Sigmoid colon (tissue), 7 donors: Measurements from ENCODE around the gene JKAMP. TPM values are rescaled to one million over a fixed set of nuclear protein-coding genes. Genes with fewer than 3 reads are reported as not detected.

Experiments used
- DNase-seq: peaks from one replicate; pipeline ENCODE4 v3.0.0-alpha.2; 2019
- H3K27ac ChIP-seq, 4 donors: fragments of 200-600 bp; sonication (generic); one replicate each; pipeline ENCODE4 v1.5.1; 2016 to 2019; ENCODE audit warnings: mild to moderate bottlenecking in 1 of 4
- H3K27me3 ChIP-seq, 3 donors: fragments of 200-600 bp; sonication (generic); one replicate each; pipeline ENCODE4 v1.5.1; 2019; ENCODE audit warnings: mild to moderate bottlenecking in 1 of 3
- H3K36me3 ChIP-seq, 4 donors: fragments of 200-600 bp; sonication (generic); one replicate each; pipeline ENCODE4 v1.5.1; 2016 to 2019
- H3K4me1 ChIP-seq, 4 donors: fragments of 200-600 bp; sonication (generic); one replicate each; pipeline ENCODE4 v1.5.1; 2017 to 2019
- H3K4me3 ChIP-seq, 4 donors: fragments of 200-600 bp; sonication (generic); one replicate each; pipeline ENCODE4 v1.5.1; 2017 to 2019; ENCODE audit warnings: mild to moderate bottlenecking in 2 of 4, moderate library complexity in 1 of 4
- H3K9me3 ChIP-seq, 4 donors: fragments of 200-600 bp in 3 of 4; sonication (generic) in 3 of 4; one replicate each; pipeline versions ENCODE4 v1.5.1 to v1.6.1; 2013 to 2019
- CTCF ChIP-seq, 4 experiments: fragments of 450-650 bp in 3 of 4; fragments of 200-600 bp in 1 of 4; IDR thresholded peaks; one replicate each; pipeline ENCODE4 v1.5.1; 2016 to 2019; ENCODE audit warnings: antibody characterized with exemption in 4 of 4, mild to moderate bottlenecking in 3 of 4, moderate library complexity in 2 of 4
- EP300 ChIP-seq, 4 donors: sonication (generic); formaldehyde crosslinking; IDR thresholded peaks; one replicate each; pipeline ENCODE4 v1.6.1; 2017; ENCODE audit warnings: antibody characterized with exemption in 4 of 4
- POLR2A ChIP-seq, 2 donors: fragments of 450-650 bp; IDR thresholded peaks; one replicate each; pipeline ENCODE4 v1.6.1; 2016; ENCODE audit warnings: antibody characterized with exemption in 2 of 2, mild to moderate bottlenecking in 2 of 2, moderate library complexity in 2 of 2
- POLR2AphosphoS5 ChIP-seq, 4 donors: sonication (generic); formaldehyde crosslinking; IDR thresholded peaks; one replicate each; pipeline ENCODE4 v1.6.1; 2017; ENCODE audit warnings: antibody characterized with exemption in 4 of 4
- WGBS, 2 donors: extraction: QIAGEN DNeasy Blood & Tissue Kit; methylation state at CpG; one replicate each; pipeline ENCODE4 v1.1.7; 2013; 5-methylcytosine and 5-hydroxymethylcytosine counted together
- intact Hi-C: fragments of 100-400 bp; cut with DNase I; formaldehyde crosslinking; loops from one replicate; pipeline ENCODE4 v1.15.1; 2023
- polyA plus RNA-seq, 3 donors: library from polyadenylated mRNA; stranded (reverse); fragments of 200-250 nt; gene quantifications; one replicate each; pipeline ENCODE4 v1.2.3, GENCODE V29; 2013
- total RNA-seq, 4 donors: library from RNA; depleted of rRNA; stranded (reverse); fragments of >200 nt; gene quantifications; one replicate each; pipeline ENCODE4 v1.1.0, GENCODE V29; 2016
- donor health status: healthy with polysubstance abuse.
- donor health status: Bipolar disorder and iron deficiency.
- donor health status: healthy.

JKAMP gene
- total and polyA plus RNA-seq, 7 donors = 9.0 to 49.0 (median 27.3) TPM

- H3K27ac ChIP-seq = no peak overlapping the region
- H3K36me3 ChIP-seq = no peaks in the 10 kb centered on the region
- no peaks in the 10 kb centered on the region for H3K9me3 ChIP-seq
- DNase-seq = no peak
- H3K4me1 ChIP-seq = no peaks in the 10 kb centered on the region
- 47 to 79% methylated on average over 4 of the region's 4 CpGs for WGBS, 2 donors
- TF ChIP-seq CTCF (IDR thresholded peaks at IDR 0.05) = no peak
- H3K4me3 ChIP-seq = no peak overlapping the region
- intact Hi-C loops = no loop called here
- H3K27me3 ChIP-seq = no peaks in the 10 kb centered on the region
These were observed 27.7 kb downstream of the JKAMP start for GRCh38 chr14:59511916-59512575.

GRCh38 chr14:59520224-59520623 lies 35.9 kb downstream of the JKAMP start:
- H3K4me1 ChIP-seq = no peaks in the 10 kb centered on the region
- no peak overlapping the region for H3K4me3 ChIP-seq
- H3K27ac ChIP-seq = no peak overlapping the region
- intact Hi-C loops = no loop called here
- WGBS, 2 donors = 26 to 73% methylated on average over 3 of the region's 3 CpGs
- no peaks in the 10 kb centered on the region for H3K36me3 ChIP-seq
- no peaks in the 10 kb centered on the region for H3K27me3 ChIP-seq
- TF ChIP-seq POLR2A (IDR thresholded peaks at IDR 0.05) = no peak
- no peak for TF ChIP-seq EP300 (IDR thresholded peaks at IDR 0.05)
- no peak for TF ChIP-seq POLR2AphosphoS5 (IDR thresholded peaks at IDR 0.05)
- no peak for TF ChIP-seq CTCF (IDR thresholded peaks at IDR 0.05)
- DNase-seq = no peak
- no peaks in the 10 kb centered on the region for H3K9me3 ChIP-seq

- intact Hi-C loops = no loop called here
- Histone ChIP-seq H3K36me3 (no peaks in the 10 kb centered on the region), H3K27ac (no peak overlapping the region), H3K4me1 (no peaks in the 10 kb centered on the region), H3K4me3 (no peak overlapping the region), H3K9me3 (no peaks in the 10 kb centered on the region), H3K27me3 (no peaks in the 10 kb centered on the region)
- TF ChIP-seq POLR2AphosphoS5 (IDR thresholded peaks at IDR 0.05) (no peak), POLR2A (IDR thresholded peaks at IDR 0.05) (no peak), EP300 (IDR thresholded peaks at IDR 0.05) (no peak), CTCF (IDR thresholded peaks at IDR 0.05) (no peak)
- no peak for DNase-seq
- 74 to 77% methylated on average over 2 of the region's 2 CpGs for WGBS, 2 donors
These were observed 44.9 kb downstream of the JKAMP start for GRCh38 chr14:59529189-59529588.

- intact Hi-C loops = no loop called here
- no peak for DNase-seq
- Histone ChIP-seq H3K27ac (no peak overlapping the region), H3K36me3 (no peaks in the 10 kb centered on the region), H3K4me1 (no peaks in the 10 kb centered on the region), H3K27me3 (no peaks in the 10 kb centered on the region), H3K4me3 (no peak overlapping the region), H3K9me3 (no peaks in the 10 kb centered on the region)
- TF ChIP-seq EP300 (IDR thresholded peaks at IDR 0.05) (no peak), POLR2AphosphoS5 (IDR thresholded peaks at IDR 0.05) (no peak), POLR2A (IDR thresholded peaks at IDR 0.05) (no peak), CTCF (IDR thresholded peaks at IDR 0.05) (no peak)
These were observed 46.0 kb downstream of the JKAMP start for GRCh38 chr14:59530349-59530748.

- Histone ChIP-seq H3K27ac (no peak overlapping the region), H3K4me1 (no peaks in the 10 kb centered on the region), H3K4me3 (no peak overlapping the region), H3K36me3 (no peaks in the 10 kb centered on the region), H3K27me3 (no peaks in the 10 kb centered on the region), H3K9me3 (no peaks in the 10 kb centered on the region)
- DNase-seq = no peak
- TF ChIP-seq EP300 (IDR thresholded peaks at IDR 0.05) (no peak), POLR2A (IDR thresholded peaks at IDR 0.05) (no peak), CTCF (IDR thresholded peaks at IDR 0.05) (no peak), POLR2AphosphoS5 (IDR thresholded peaks at IDR 0.05) (no peak)
- 85 to 95% methylated on average over 1 of the region's 1 CpG for WGBS, 2 donors
- intact Hi-C loops = no loop called here
These were observed 48.1 kb downstream of the JKAMP start for GRCh38 chr14:59532419-59532818.
